BLaER1 (cell line): ENCODE results near the gene CHTOP.
A peak's percentile ranks its signal among the peaks of the same experiment; 100 is the strongest.

Source experiments
- H3K27ac ChIP-seq: shearing (Covaris generic); formaldehyde crosslinking; 2 replicates; pipeline ENCODE4 v1.8.1; 2022
- H3K27me3 ChIP-seq: shearing (Covaris generic); formaldehyde crosslinking; 2 replicates; pipeline ENCODE4 v1.8.1; 2022
- H3K36me3 ChIP-seq: shearing (Covaris generic); formaldehyde crosslinking; 2 replicates; pipeline ENCODE4 v1.8.1; 2022
- H3K4me1 ChIP-seq: shearing (Covaris generic); formaldehyde crosslinking; 2 replicates; pipeline ENCODE4 v1.8.1; 2022
- H3K4me2 ChIP-seq: shearing (Covaris generic); formaldehyde crosslinking; 2 replicates; pipeline ENCODE4 v1.8.1; 2022
- H3K4me3 ChIP-seq: shearing (Covaris generic); formaldehyde crosslinking; 2 replicates; pipeline ENCODE4 v1.8.1; 2022
- H3K9ac ChIP-seq: shearing (Covaris generic); formaldehyde crosslinking; 2 replicates; pipeline ENCODE4 v1.8.1; 2022
- H3K9me3 ChIP-seq: shearing (Covaris generic); formaldehyde crosslinking; 2 replicates; pipeline ENCODE4 v1.8.1; 2022
- H4K20me1 ChIP-seq: shearing (Covaris generic); formaldehyde crosslinking; 2 replicates; pipeline ENCODE4 v1.8.1; 2022
- Cebpa-rat ChIP-seq: shearing (Covaris generic); IDR thresholded peaks from 2 replicates; pipeline ENCODE4 v1.8.1; 2022

Gene CHTOP

GRCh38 chr1:153642161-153642560 lies 8.3 kb downstream of the CHTOP start:
- H3K4me3 ChIP-seq: no peak overlapping the region
- H3K36me3 ChIP-seq: peaks cover 100% of the 10 kb centered on the region
- H3K4me2 ChIP-seq: no peak overlapping the region
- no peak overlapping the region for H3K9ac ChIP-seq
- no peaks in the 10 kb centered on the region for H3K9me3 ChIP-seq
- H3K4me1 ChIP-seq: peaks cover 26% of the 10 kb centered on the region
- TF ChIP-seq Cebpa-rat: no peak
- peaks cover 81% of the 10 kb centered on the region for H4K20me1 ChIP-seq
- H3K27me3 ChIP-seq: no peaks in the 10 kb centered on the region
- no peak overlapping the region for H3K27ac ChIP-seq

GRCh38 chr1:153643100-153643499 lies 9.2 kb downstream of the CHTOP start:
- peaks cover 73% of the 10 kb centered on the region for H4K20me1 ChIP-seq
- no peak overlapping the region for H3K27ac ChIP-seq
- H3K4me3 ChIP-seq: no peak overlapping the region
- H3K4me2 ChIP-seq: no peak overlapping the region
- peaks cover 94% of the 10 kb centered on the region for H3K36me3 ChIP-seq
- no peaks in the 10 kb centered on the region for H3K9me3 ChIP-seq
- no peak for TF ChIP-seq Cebpa-rat
- no peak overlapping the region for H3K9ac ChIP-seq
- peaks cover 27% of the 10 kb centered on the region for H3K4me1 ChIP-seq
- H3K27me3 ChIP-seq: no peaks in the 10 kb centered on the region

- H3K27ac ChIP-seq: no peak overlapping the region
- peaks cover 71% of the 10 kb centered on the region for H4K20me1 ChIP-seq
- TF ChIP-seq Cebpa-rat: no peak
- no peak overlapping the region for H3K4me3 ChIP-seq
- no peak overlapping the region for H3K4me2 ChIP-seq
- H3K9ac ChIP-seq: no peak overlapping the region
- no peaks in the 10 kb centered on the region for H3K9me3 ChIP-seq
- peaks cover 30% of the 10 kb centered on the region for H3K4me1 ChIP-seq
- no peaks in the 10 kb centered on the region for H3K27me3 ChIP-seq
- peaks cover 87% of the 10 kb centered on the region for H3K36me3 ChIP-seq
Measured at GRCh38 chr1:153643816-153644215, 9.9 kb downstream of the CHTOP start.

- H3K36me3 ChIP-seq: peaks cover 57% of the 10 kb centered on the region
- H3K9ac ChIP-seq: no peak overlapping the region
- TF ChIP-seq Cebpa-rat: no peak
- H3K9me3 ChIP-seq: no peaks in the 10 kb centered on the region
- H3K4me2 ChIP-seq: no peak overlapping the region; the same call in 1 of the 2 replicates
- H3K4me1 ChIP-seq: peaks cover 41% of the 10 kb centered on the region
- no peak overlapping the region for H3K4me3 ChIP-seq
- no peaks in the 10 kb centered on the region for H3K27me3 ChIP-seq
- no peak overlapping the region for H3K27ac ChIP-seq
- H4K20me1 ChIP-seq: peaks cover 52% of the 10 kb centered on the region
Measured at GRCh38 chr1:153646672-153647345, 12.9 kb downstream of the CHTOP start.

- Histone ChIP-seq H3K4me1 (peaks cover 41% of the 10 kb centered on the region), H3K9ac (no peak overlapping the region), H3K27me3 (no peaks in the 10 kb centered on the region), H4K20me1 (peaks cover 47% of the 10 kb centered on the region), H3K27ac (no peak overlapping the region), H3K36me3 (peaks cover 52% of the 10 kb centered on the region), H3K4me3 (no peak overlapping the region), H3K9me3 (no peaks in the 10 kb centered on the region), H3K4me2 (no peak overlapping the region)
- TF ChIP-seq Cebpa-rat: no peak
Measured at GRCh38 chr1:153647346-153647714, 13.5 kb downstream of the CHTOP start.

GRCh38 chr1:153648000-153648643 lies 14.3 kb downstream of the CHTOP start:
- Histone ChIP-seq H4K20me1 (peaks cover 39% of the 10 kb centered on the region), H3K27me3 (no peaks in the 10 kb centered on the region), H3K4me3 (no peak overlapping the region), H3K4me1 (peaks cover 39% of the 10 kb centered on the region), H3K27ac (no peak overlapping the region), H3K9ac (no peak overlapping the region), H3K9me3 (no peaks in the 10 kb centered on the region), H3K36me3 (peaks cover 44% of the 10 kb centered on the region), H3K4me2 (no peak overlapping the region)
- TF ChIP-seq Cebpa-rat: no peak

GRCh38 chr1:153649137-153649862 lies 15.4 kb downstream of the CHTOP start:
- Histone ChIP-seq H3K4me2 (no peak overlapping the region), H3K9me3 (no peaks in the 10 kb centered on the region), H3K4me3 (no peak overlapping the region), H3K4me1 (peaks cover 31% of the 10 kb centered on the region), H3K27me3 (no peaks in the 10 kb centered on the region), H3K27ac (peak overlapping the region; percentile 35), H3K9ac (no peak overlapping the region), H4K20me1 (peaks cover 27% of the 10 kb centered on the region; the same call in 1 of the 2 replicates), H3K36me3 (peaks cover 32% of the 10 kb centered on the region)
- TF ChIP-seq Cebpa-rat: no peak

- peaks cover 27% of the 10 kb centered on the region for H3K36me3 ChIP-seq
- TF ChIP-seq Cebpa-rat: no peak
- no peaks in the 10 kb centered on the region for H3K9me3 ChIP-seq
- no peak overlapping the region for H3K4me2 ChIP-seq
- H3K4me3 ChIP-seq: no peak overlapping the region
- no peaks in the 10 kb centered on the region for H3K27me3 ChIP-seq
- 0 out of 2 replicates have a peak overlapping the region, but pooled peaks have one; percentile 35 for H3K27ac ChIP-seq
- peaks cover 22% of the 10 kb centered on the region; the same call in 1 of the 2 replicates for H4K20me1 ChIP-seq
- no peak overlapping the region for H3K9ac ChIP-seq
- H3K4me1 ChIP-seq: peaks cover 31% of the 10 kb centered on the region
Measured at GRCh38 chr1:153649863-153650235, 16.0 kb downstream of the CHTOP start.

- H3K9me3 ChIP-seq: no peaks in the 10 kb centered on the region
Measured at GRCh38 chr1:153651771-153652170, 17.9 kb downstream of the CHTOP start.

More at GRCh38 chr1:153651771-153652170, 17.9 kb downstream of the CHTOP start:
- Histone ChIP-seq H3K9ac (no peak overlapping the region), H3K27ac (no peak overlapping the region), H3K27me3 (no peaks in the 10 kb centered on the region), H3K4me2 (no peak overlapping the region), H3K36me3 (peaks cover 8% of the 10 kb centered on the region), H4K20me1 (0 out of 2 replicates have a peak, but pooled peaks cover 3% of the 10 kb centered on the region), H3K4me3 (no peak overlapping the region), H3K4me1 (peaks cover 24% of the 10 kb centered on the region)
- no peak for TF ChIP-seq Cebpa-rat
